Immature natural killer cell (primary cell): ENCODE data around the gene SMG7. TPM values are rescaled to one million over a fixed set of nuclear protein-coding genes. Genes with fewer than 3 reads are reported as not detected.

ENCODE experiments used
- DNase-seq, 3 donors: peaks; one replicate each; pipeline ENCODE4 v3.0.0; 2022; ENCODE audit warnings: mixed read lengths in 1 of 3
- H3K27ac Mint-ChIP-seq, 6 donors: one replicate each; pipeline ENCODE4 v1.8.0; 2020; ENCODE audit warnings: mixed read lengths in 6 of 6, mild to moderate bottlenecking in 5 of 6, inconsistent platforms in 4 of 6, moderate library complexity in 3 of 6
- H3K27me3 Mint-ChIP-seq, 3 donors: one replicate each; pipeline ENCODE4 v1.8.0; 2020 to 2021; ENCODE audit warnings: low read depth in 3 of 3, mild to moderate bottlenecking in 3 of 3, mixed read lengths in 3 of 3, moderate library complexity in 3 of 3, inconsistent platforms in 1 of 3
- H3K36me3 Mint-ChIP-seq, 3 donors: one replicate each; pipeline ENCODE4 v1.8.0; 2020; ENCODE audit warnings: mixed read lengths in 3 of 3, inconsistent platforms in 2 of 3, mild to moderate bottlenecking in 2 of 3
- H3K4me1 Mint-ChIP-seq, 2 donors: one replicate each; pipeline ENCODE4 v1.8.0; 2020; ENCODE audit warnings: inconsistent platforms in 2 of 2, mild to moderate bottlenecking in 2 of 2, mixed read lengths in 2 of 2, moderate library complexity in 1 of 2
- H3K4me3 Mint-ChIP-seq, 5 donors: one replicate each; pipeline ENCODE4 v1.8.0; 2020; ENCODE audit warnings: mild to moderate bottlenecking in 5 of 5, mixed read lengths in 5 of 5, inconsistent platforms in 3 of 5, moderate library complexity in 3 of 5
- H3K9me3 Mint-ChIP-seq, 6 donors: one replicate each; pipeline ENCODE4 v1.8.0; 2020; ENCODE audit warnings: mild to moderate bottlenecking in 6 of 6, mixed read lengths in 6 of 6, inconsistent platforms in 4 of 6, moderate library complexity in 3 of 6
- polyA plus RNA-seq, 3 donors: library from polyadenylated mRNA; unstranded; fragments of 300-500 nt; fragmentation: Illumina TruSeq; gene quantifications; one replicate each; pipeline ENCODE4 v1.2.3, GENCODE V29; 2021

SMG7 gene
- polyA plus RNA-seq, 3 donors from 2014 or later = 6.4 to 38.5 (median 11.2) TPM

DNA sequence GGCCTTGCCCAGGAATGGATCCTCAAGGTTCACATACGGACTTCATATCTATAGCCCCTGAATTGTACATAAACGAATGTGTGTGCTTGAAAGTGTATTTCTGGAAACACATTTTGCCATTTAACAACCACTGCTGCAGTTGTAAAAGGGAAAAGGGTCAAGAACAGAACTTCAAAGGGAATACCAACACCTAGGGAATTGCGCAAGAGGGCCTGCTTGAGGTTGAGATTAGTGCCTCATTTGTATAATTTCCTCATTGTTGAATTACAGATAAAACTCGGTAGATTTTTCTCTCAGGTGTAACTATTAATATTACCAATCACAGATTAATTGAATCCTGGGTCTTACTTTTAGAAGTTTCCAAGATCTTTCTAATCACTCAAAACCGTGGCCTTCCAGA is 111.8 kb downstream of the SMG7 start:
- Mint-ChIP-seq H3K9me3 (no peaks in the 10 kb centered on the region), H3K4me3 (no peak overlapping the region), H3K4me1 (peaks cover 7 to 10% of the 10 kb centered on the region in 2 donors), H3K27ac (no peak overlapping the region), H3K27me3 (peaks cover 0 to 3% (median 0%) of the 10 kb centered on the region in 3 donors), H3K36me3 (no peaks in the 10 kb centered on the region)
- no peak for DNase-seq

DNA sequence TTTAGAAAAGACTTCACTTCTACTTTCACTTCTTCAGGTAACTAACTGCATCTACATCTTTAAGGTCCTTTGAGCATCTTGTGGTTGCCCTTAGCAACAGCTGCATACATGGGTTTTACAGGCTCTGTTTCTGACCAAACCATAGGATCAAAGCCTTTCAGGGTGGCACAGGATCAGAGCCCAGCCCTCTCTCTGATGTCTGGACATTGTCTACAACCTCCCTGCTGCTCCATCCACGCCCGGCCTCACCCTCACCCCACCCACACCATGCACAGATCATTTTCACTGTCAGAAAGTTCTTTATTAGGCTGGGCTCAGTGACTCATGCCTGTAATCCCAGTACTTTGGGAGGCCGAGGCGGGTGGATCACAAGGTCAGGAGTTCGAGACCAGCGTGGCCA is 112.7 kb downstream of the SMG7 start:
- Mint-ChIP-seq H3K9me3 (no peaks in the 10 kb centered on the region), H3K4me3 (no peak overlapping the region)

DNA sequence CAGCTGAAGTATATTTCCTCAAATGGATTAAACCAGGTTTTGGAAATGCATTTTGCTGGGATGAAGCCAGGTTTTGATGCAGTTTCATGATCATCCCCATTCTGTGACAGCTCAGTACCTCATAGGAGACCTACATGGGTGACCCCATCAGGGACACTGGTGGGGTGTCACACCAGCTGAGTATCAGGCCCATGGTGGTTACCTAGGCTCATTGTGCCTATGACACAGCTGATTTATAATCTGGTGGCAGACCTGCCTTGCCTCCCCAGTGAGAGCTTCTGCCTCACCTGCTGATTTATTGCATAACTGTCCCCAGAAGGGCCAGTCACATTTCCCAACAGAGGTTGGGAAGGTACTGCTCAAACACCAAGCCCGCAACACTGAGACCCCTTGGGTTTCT is 114.2 kb downstream of the SMG7 start:
- Mint-ChIP-seq H3K9me3 (no peaks in the 10 kb centered on the region), H3K27me3 (peaks cover 0 to 2% (median 0%) of the 10 kb centered on the region in 3 donors), H3K36me3 (no peaks in the 10 kb centered on the region), H3K4me3 (no peak overlapping the region), H3K4me1 (no peaks in the 10 kb centered on the region), H3K27ac (no peak overlapping the region)
- no peak for DNase-seq

More for the DNA sequence above, 112.7 kb downstream of the SMG7 start:
- Mint-ChIP-seq H3K27ac (no peak overlapping the region), H3K36me3 (no peaks in the 10 kb centered on the region), H3K4me1 (peaks cover 4 to 6% of the 10 kb centered on the region in 2 donors), H3K27me3 (peaks cover 0 to 3% (median under 1%) of the 10 kb centered on the region in 3 donors)
- no peak for DNase-seq

DNA sequence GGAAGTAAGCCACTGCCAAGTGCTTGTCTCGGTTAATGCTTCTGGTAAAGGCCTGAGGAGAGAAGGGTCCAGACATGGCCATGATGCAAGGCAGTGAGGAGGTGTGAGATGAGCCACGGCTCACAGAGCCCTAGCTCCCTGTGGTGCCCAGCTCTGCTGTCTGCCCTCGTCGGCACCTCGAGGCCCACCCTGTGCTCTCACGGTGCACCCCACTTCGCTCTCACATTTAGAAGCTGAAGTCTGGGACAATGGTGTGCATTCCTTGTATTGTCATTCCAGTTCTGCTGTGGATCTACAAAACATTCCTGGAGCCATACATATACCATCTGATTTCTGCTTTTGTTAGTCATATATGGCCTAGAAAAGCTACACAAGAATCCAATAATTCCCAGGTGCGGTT is 114.6 kb downstream of the SMG7 start:
- Mint-ChIP-seq H3K27ac (no peak overlapping the region), H3K4me3 (no peak overlapping the region), H3K36me3 (no peaks in the 10 kb centered on the region), H3K27me3 (peaks cover 0 to 2% (median 0%) of the 10 kb centered on the region in 3 donors), H3K4me1 (no peaks in the 10 kb centered on the region), H3K9me3 (no peaks in the 10 kb centered on the region)
- DNase-seq = no peak

DNA sequence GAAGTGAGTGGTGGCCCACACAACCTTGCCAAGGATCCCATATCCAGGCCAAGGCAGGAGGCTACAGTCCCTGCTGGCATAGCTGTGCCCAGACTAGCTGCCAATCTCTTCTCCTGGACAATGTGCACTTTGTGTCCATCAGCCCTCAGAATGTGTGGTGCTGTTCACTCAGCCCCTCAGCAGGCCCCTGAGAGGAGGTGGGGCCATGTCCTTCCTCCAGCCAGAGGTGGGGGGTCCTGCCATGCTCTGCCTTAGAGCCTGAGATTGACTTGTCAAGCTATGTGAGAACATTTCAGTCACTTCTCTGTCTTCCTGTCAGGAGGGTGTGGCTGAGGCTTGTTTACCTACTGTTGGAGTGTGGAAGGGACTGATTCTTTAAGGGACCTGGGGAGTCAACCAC is 116.5 kb downstream of the SMG7 start:
- no peak overlapping the region for H3K27ac Mint-ChIP-seq
- no peak overlapping the region for H3K4me3 Mint-ChIP-seq
- no peak for DNase-seq
- peaks cover 0 to 7% (median 3%) of the 10 kb centered on the region in 3 donors for H3K27me3 Mint-ChIP-seq
- H3K4me1 Mint-ChIP-seq = no peaks in the 10 kb centered on the region
- no peaks in the 10 kb centered on the region for H3K36me3 Mint-ChIP-seq
- no peaks in the 10 kb centered on the region for H3K9me3 Mint-ChIP-seq

DNA sequence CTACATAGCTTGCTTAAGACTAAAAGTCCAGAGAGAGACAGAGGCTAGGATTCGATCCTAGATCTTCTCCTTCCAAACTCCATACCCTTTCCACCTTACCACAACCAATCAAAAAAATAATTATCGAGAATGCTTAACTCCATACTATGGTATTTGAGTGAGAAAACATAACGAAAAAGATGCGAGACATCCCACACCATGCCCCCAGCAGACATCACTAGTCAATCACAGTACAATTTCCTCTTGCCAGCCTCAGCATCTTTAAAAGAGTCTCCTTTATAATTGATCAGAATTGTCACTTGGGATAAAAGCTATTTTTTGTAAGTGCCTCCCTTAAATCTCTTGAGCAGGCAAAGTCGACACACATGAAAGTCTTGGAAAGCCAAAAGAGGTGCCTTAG is 117.1 kb downstream of the SMG7 start:
- Mint-ChIP-seq H3K27me3 (peaks cover 0 to 7% (median 3%) of the 10 kb centered on the region in 3 donors), H3K4me3 (no peak overlapping the region), H3K4me1 (no peaks in the 10 kb centered on the region), H3K9me3 (no peaks in the 10 kb centered on the region), H3K36me3 (no peaks in the 10 kb centered on the region), H3K27ac (no peak overlapping the region)
- no peak for DNase-seq

DNA sequence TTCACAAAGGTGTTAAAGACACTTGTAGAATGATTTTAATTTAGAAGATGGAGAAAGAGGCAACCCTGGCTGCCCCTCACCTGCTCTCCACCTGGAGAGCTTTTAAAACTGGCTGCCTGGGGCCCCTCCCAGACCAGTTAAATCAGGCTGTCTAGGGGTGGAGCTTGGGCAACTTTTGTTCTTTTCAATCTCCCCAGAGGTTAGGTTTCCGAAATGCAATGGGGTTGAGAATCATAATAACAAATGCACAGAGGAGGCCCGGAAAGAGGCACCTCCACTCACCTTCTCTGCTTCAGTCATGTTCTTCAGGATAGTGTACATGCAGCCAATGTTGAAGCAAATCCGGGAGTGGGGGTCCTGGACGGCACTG is 117.6 kb downstream of the SMG7 start:
- DNase-seq = no peak
- Mint-ChIP-seq H3K4me1 (no peaks in the 10 kb centered on the region), H3K4me3 (no peak overlapping the region), H3K9me3 (no peaks in the 10 kb centered on the region), H3K27ac (no peak overlapping the region), H3K36me3 (no peaks in the 10 kb centered on the region), H3K27me3 (peaks cover 0 to 7% (median 3%) of the 10 kb centered on the region in 3 donors)

DNA sequence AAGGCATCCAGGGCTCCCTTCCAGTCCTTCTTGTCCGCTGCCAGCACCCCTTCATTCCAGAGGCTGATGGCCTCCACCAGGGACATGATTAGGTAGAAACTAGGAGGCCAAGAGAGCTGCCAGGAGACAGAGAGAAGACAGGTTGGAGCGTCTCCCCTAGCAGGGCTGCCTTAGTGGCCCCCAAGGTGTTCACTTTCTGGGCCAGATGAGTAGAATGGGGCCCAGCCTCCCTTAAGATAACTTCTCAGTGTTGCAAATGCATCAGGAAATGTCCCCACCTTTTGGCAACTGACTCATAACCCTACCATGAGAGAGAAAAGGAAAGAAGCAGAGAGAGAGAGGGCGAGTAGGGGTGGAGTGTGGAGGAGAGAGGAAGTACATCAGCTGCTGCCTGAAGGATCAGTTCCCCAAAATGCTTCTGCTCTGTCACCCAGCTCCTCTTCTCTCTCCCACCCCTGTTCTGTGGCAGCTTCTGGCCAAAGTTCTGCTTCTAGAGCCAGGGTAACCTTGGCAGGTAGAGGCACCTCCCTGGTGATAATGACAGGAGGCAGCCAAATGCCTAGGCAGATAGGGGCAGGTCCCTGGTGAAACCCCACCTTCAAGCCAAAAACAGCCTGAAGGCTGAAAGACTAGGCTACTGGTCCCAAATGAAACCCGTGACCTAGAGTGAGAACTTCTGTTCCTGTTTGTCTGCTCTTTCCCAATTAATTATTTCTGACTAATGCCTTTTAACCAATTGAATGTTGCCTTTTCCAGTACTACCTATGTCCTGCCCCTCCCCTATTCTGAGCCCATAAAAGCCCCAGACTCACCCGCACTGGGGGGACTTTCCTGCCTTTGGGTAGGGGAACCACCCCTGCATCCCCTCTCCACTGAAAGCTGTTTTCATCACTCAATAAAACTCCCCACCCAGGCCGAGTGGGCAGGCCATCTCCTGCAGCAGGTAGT is 118.2 kb downstream of the SMG7 start, which contains the start of gene NCF2:
Gene NCF2 (minus strand): TSS at position 216 of the 948 bp plus-strand sequence. CDS start 130 bp downstream, at position 86.
- Mint-ChIP-seq H3K4me1 (no peaks in the 10 kb centered on the region), H3K27me3 (peaks cover 2 to 7% (median 3%) of the 10 kb centered on the region in 3 donors), H3K36me3 (no peaks in the 10 kb centered on the region), H3K9me3 (no peaks in the 10 kb centered on the region), H3K27ac (no peak within 1 kb of the TSS), H3K4me3 (no peak within 1 kb of the TSS)
- DNase-seq = no peak

DNA sequence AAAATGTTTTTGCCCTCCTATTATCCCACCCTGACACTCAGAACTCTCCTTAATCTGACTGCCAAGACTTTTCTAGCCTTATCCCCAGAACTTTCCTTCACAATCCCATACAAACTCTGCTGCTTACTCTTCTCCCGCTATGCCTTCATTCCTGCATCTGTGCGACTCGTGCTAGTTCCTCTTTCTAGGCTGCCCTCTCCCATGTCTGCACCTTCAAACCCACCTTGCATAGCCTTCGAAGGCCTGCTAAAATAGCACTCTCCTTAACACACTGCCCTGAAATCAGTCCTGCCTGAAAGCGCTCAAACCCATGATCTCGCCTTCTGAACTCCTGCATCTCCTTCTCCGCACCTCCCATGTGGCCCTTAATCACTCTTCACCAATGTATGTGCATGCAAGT is 120.4 kb downstream of the SMG7 start:
- no peak overlapping the region for H3K27ac Mint-ChIP-seq
- no peak overlapping the region for H3K4me3 Mint-ChIP-seq
- no peaks in the 10 kb centered on the region for H3K9me3 Mint-ChIP-seq
- H3K36me3 Mint-ChIP-seq = no peaks in the 10 kb centered on the region
- DNase-seq = no peak
- no peaks in the 10 kb centered on the region for H3K4me1 Mint-ChIP-seq
- peaks cover 3 to 7% (median 7%) of the 10 kb centered on the region in 3 donors for H3K27me3 Mint-ChIP-seq

DNA sequence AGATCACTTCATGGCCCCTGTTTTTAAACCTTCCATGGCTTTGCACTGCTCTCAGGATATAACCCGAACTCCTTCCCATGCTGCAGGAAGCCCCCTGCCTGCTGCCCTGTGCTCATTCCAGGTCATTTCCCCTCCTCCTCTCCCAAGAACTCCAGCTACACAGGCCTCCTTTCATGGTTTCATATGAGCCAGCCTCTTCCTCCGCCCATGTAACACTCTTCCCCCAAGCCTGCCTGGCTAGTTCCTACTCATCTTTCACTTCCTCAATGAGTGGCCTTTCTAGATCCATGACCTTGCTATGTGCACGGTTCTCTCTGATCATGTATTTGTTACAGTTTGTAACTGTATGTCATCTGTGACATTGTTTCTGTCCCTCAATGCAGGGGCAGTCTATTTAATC is 121.1 kb downstream of the SMG7 start:
- Mint-ChIP-seq H3K4me1 (peaks cover 0 to 1% of the 10 kb centered on the region in 2 donors), H3K36me3 (no peaks in the 10 kb centered on the region), H3K27ac (peak overlapping the region in 1 of 6 donors; percentile 42), H3K27me3 (peaks cover 6 to 9% (median 7%) of the 10 kb centered on the region in 3 donors), H3K9me3 (no peaks in the 10 kb centered on the region), H3K4me3 (no peak overlapping the region)
- DNase-seq = no peak

DNA sequence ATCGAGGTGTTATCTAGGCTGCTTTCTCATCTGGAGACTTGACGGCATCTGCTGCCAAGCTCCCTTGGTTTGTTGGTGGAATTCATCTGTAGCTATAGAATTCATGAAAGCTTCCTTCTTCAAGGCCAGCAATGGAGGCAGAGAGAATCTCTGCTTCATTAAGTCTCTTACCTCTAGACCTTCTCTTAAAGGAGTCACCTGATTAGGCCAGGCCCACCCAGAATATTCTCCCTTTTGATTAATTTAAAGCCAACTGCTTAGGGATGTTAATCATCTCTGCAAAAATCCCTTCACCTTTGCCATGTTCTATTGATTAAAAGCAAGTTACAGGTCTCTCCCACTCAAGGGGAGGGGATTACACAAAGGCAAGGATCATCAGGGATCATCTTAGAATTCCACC is 123.2 kb downstream of the SMG7 start:
- H3K27ac Mint-ChIP-seq = no peak overlapping the region

DNA sequence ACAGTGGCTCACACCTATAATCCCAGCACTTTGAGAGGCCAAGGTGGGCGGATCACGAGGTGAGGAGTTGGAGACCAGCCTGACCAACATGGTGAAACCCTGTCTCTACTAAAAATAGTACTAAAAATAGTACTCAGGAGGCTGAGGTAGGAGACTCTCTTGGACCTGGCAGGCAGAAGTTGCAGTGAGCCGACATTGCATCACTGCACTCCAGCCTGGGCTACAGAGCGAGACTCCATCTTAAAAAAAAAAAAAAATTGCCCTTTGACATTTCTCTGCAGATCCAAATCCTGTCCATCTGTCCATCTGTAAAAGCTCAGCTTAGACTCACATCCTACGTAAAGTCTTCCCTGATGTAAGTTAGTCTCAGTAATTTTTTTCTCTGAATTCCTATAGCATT is 124.2 kb downstream of the SMG7 start:
- Mint-ChIP-seq H3K27ac (no peak overlapping the region), H3K36me3 (no peaks in the 10 kb centered on the region), H3K4me3 (no peak overlapping the region), H3K27me3 (peaks cover 5 to 13% (median 8%) of the 10 kb centered on the region in 3 donors), H3K4me1 (peaks cover 0 to 5% of the 10 kb centered on the region in 2 donors), H3K9me3 (no peaks in the 10 kb centered on the region)
- DNase-seq = no peak

More for the DNA sequence above, 123.2 kb downstream of the SMG7 start:
- no peak for DNase-seq
- Mint-ChIP-seq H3K36me3 (no peaks in the 10 kb centered on the region), H3K4me3 (no peak overlapping the region), H3K27me3 (peaks cover 5 to 12% (median 8%) of the 10 kb centered on the region in 3 donors), H3K9me3 (no peaks in the 10 kb centered on the region), H3K4me1 (peaks cover 0 to 5% of the 10 kb centered on the region in 2 donors)

DNA sequence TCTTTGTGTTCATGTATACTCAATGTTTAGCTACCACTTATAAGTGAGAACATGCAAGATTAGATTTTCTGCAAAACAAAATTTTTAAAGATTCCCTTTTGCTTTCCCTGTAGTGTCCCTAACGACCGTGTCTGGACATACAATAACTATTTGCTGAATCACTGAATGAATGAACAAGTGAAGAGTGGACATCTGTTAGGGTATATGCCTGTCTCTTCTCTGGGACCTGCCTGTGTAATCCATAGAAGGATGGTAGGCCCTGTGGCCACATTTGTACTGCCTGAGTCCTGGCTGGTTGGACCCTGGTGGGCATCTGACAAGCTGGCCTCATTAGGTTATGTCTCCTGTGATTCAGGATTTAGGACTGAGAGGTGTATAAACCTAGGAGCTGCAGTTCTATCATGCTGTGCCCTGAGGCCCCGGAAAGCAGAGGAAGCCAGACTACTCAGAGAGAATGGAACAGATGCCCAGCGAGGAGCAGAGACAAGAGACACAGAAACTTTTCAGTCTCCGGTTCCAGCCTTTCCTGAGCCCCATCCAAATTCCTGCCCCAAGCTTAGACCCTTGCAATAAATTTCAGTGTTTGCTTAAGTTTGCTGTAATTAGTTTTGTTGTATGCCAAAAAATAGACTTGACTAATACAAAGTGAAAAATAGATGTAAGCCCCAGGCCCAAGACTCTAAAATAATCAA is 125.5 kb downstream of the SMG7 start:
- H3K27me3 Mint-ChIP-seq = peaks cover 5 to 13% (median 8%) of the 10 kb centered on the region in 3 donors
- no peak overlapping the region for H3K4me3 Mint-ChIP-seq
- no peaks in the 10 kb centered on the region for H3K9me3 Mint-ChIP-seq
- H3K4me1 Mint-ChIP-seq = peaks cover 0 to 5% of the 10 kb centered on the region in 2 donors
- DNase-seq = no peak
- H3K36me3 Mint-ChIP-seq = no peaks in the 10 kb centered on the region
- H3K27ac Mint-ChIP-seq = no peak overlapping the region

DNA sequence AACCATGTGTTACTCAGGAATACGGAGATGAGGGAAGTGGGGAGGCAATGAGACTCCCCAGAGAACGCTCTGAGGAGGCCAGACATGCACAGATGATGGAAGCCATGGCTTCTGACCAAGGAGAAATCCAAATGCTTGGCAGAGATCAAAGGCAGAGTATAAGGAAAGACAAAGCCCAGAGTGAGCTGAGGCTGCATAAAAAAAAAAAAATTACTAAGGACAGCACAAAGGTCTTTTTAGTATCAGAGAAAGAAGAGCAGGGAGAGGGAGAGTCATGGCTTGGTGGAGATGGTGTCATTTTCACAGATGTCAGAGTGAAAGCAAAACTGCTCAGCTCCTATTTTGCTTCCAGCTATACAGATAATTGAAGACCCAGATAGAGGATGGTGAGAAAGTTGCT is 126.1 kb downstream of the SMG7 start:
- H3K9me3 Mint-ChIP-seq = no peaks in the 10 kb centered on the region
- H3K27ac Mint-ChIP-seq = peak overlapping the region in 1 of 6 donors; percentile 13
- H3K36me3 Mint-ChIP-seq = no peaks in the 10 kb centered on the region
- no peak for DNase-seq
- H3K27me3 Mint-ChIP-seq = peaks cover 3 to 13% (median 8%) of the 10 kb centered on the region in 3 donors
- H3K4me3 Mint-ChIP-seq = no peak overlapping the region
- H3K4me1 Mint-ChIP-seq = peaks cover 0 to 5% of the 10 kb centered on the region in 2 donors
